DOHH2 (cell line): ENCODE data around the gene RNF44.

Experiments used
- H3F3A ChIP-seq: fragments of 200-600 bp; sonication (generic), shearing (Covaris generic); 2 replicates; pipeline ENCODE4 v1.6.0; 2016; ENCODE audit warnings: antibody characterized with exemption, mild to moderate bottlenecking; ENCODE audit not compliant: control insufficient read depth, insufficient read depth
- H3K27ac ChIP-seq: fragments of 200-600 bp; sonication (generic); 2 replicates; pipeline ENCODE4 v1.5.1; 2014; ENCODE audit warnings: low read depth, mild to moderate bottlenecking, low read length, moderate library complexity
- H3K27me3 ChIP-seq: fragments of 200-600 bp; sonication (generic); 2 replicates; pipeline ENCODE4 v1.6.1; 2014; ENCODE audit warnings: mild to moderate bottlenecking, low read length, mixed read lengths; ENCODE audit not compliant: control insufficient read depth
- H3K36me3 ChIP-seq: fragments of 200-600 bp; sonication (generic); 2 replicates; pipeline ENCODE4 v1.6.1; 2014; ENCODE audit warnings: mild to moderate bottlenecking, low read length, moderate library complexity, mixed read lengths; ENCODE audit not compliant: control insufficient read depth
- H3K4me1 ChIP-seq: fragments of 200-600 bp; sonication (generic); 2 replicates; pipeline ENCODE4 v1.6.1; 2014; ENCODE audit warnings: mild to moderate bottlenecking, low read length, mixed read lengths; ENCODE audit not compliant: control insufficient read depth
- H3K4me2 ChIP-seq: fragments of 200-600 bp; sonication (generic); 2 replicates; pipeline ENCODE4 v1.6.0; 2014; ENCODE audit warnings: mild to moderate bottlenecking, low read length, moderate library complexity
- H3K4me3 ChIP-seq: fragments of 200-600 bp; sonication (generic); 2 replicates; pipeline ENCODE4 v1.5.1; 2014; ENCODE audit warnings: mild to moderate bottlenecking, low read length, mixed read lengths
- H3K79me2 ChIP-seq: fragments of 200-600 bp; sonication (generic); 2 replicates; pipeline ENCODE4 v1.6.1; 2014; ENCODE audit warnings: mild to moderate bottlenecking, low read length, mixed read lengths; ENCODE audit not compliant: control insufficient read depth
- H3K9me2 ChIP-seq: fragments of 200-600 bp; sonication (generic); replicated peaks from 2 replicates; pipeline ENCODE4 v1.6.1; 2014; ENCODE audit warnings: mild to moderate bottlenecking, low read length, mixed read lengths; ENCODE audit not compliant: control insufficient read depth
- H3K9me3 ChIP-seq: fragments of 200-600 bp; sonication (generic); 2 replicates; pipeline ENCODE4 v1.6.1; 2014; ENCODE audit warnings: antibody characterized with exemption, low read length, mixed read lengths; ENCODE audit not compliant: control insufficient read depth, insufficient read depth
- H4K20me1 ChIP-seq: fragments of 200-600 bp; sonication (generic); 2 replicates; pipeline ENCODE4 v1.6.0; 2014; ENCODE audit warnings: low read depth, mild to moderate bottlenecking, antibody characterized with exemption, low read length, moderate library complexity; ENCODE audit not compliant: control insufficient read depth, insufficient read depth
- CTCF ChIP-seq: fragments of 200-600 bp; sonication (generic); IDR thresholded peaks from one replicate; pipeline ENCODE4 v1.5.1; 2014; ENCODE audit warnings: antibody characterized with exemption, mild to moderate bottlenecking, low read depth, low read length; ENCODE audit not compliant: poor library complexity, severe bottlenecking
- EZH2phosphoT487 ChIP-seq: fragments of 200-600 bp; sonication (generic); IDR thresholded peaks from 2 replicates; pipeline ENCODE4 v1.6.1; 2017; ENCODE audit warnings: borderline replicate concordance, mild to moderate bottlenecking, antibody characterized with exemption, low read length, moderate library complexity, mixed read lengths

Gene RNF44

GRCh38 chr5:176565760-176566288 is 28.6 kb upstream of the RNF44 start:
- no peaks in the 10 kb centered on the region for H3K9me3 ChIP-seq

GRCh38 chr5:176564002-176564401 is 26.8 kb upstream of the RNF44 start:
- no peak for TF ChIP-seq CTCF
- no peak for TF ChIP-seq EZH2phosphoT487
- Histone ChIP-seq H3K4me1 (no peaks in the 10 kb centered on the region), H3K27ac (no peak overlapping the region), H3K9me2 (no peaks in the 10 kb centered on the region), H3K4me3 (no peak overlapping the region), H3F3A (no peaks in the 10 kb centered on the region), H4K20me1 (no peaks in the 10 kb centered on the region), H3K4me2 (no peak overlapping the region), H3K27me3 (peaks cover 7% of the 10 kb centered on the region), H3K9me3 (no peaks in the 10 kb centered on the region), H3K79me2 (no peaks in the 10 kb centered on the region), H3K36me3 (no peaks in the 10 kb centered on the region)

More at GRCh38 chr5:176565760-176566288, 28.6 kb upstream of the RNF44 start:
- no peaks in the 10 kb centered on the region for H3K9me2 ChIP-seq
- no peak for TF ChIP-seq CTCF
- no peak for TF ChIP-seq EZH2phosphoT487
- H3K36me3 ChIP-seq: no peaks in the 10 kb centered on the region
- no peaks in the 10 kb centered on the region for H4K20me1 ChIP-seq
- H3K4me2 ChIP-seq: no peak overlapping the region
- H3K27ac ChIP-seq: no peak overlapping the region
- no peaks in the 10 kb centered on the region for H3F3A ChIP-seq
- peaks cover 6% of the 10 kb centered on the region for H3K27me3 ChIP-seq
- H3K79me2 ChIP-seq: no peaks in the 10 kb centered on the region
- no peaks in the 10 kb centered on the region for H3K4me1 ChIP-seq
- H3K4me3 ChIP-seq: no peak overlapping the region

- peaks cover 7% of the 10 kb centered on the region for H3K27me3 ChIP-seq
- H3K4me1 ChIP-seq: no peaks in the 10 kb centered on the region
- no peaks in the 10 kb centered on the region for H3K36me3 ChIP-seq
- no peaks in the 10 kb centered on the region for H3F3A ChIP-seq
- no peaks in the 10 kb centered on the region for H3K9me2 ChIP-seq
- no peak overlapping the region for H3K4me2 ChIP-seq
- no peaks in the 10 kb centered on the region for H3K9me3 ChIP-seq
- no peak overlapping the region for H3K27ac ChIP-seq
- TF ChIP-seq EZH2phosphoT487: no peak
- H3K4me3 ChIP-seq: no peak overlapping the region
- H3K79me2 ChIP-seq: no peaks in the 10 kb centered on the region
- no peaks in the 10 kb centered on the region for H4K20me1 ChIP-seq
Observed at GRCh38 chr5:176562189-176562588, 25.0 kb upstream of the RNF44 start.

GRCh38 chr5:176561259-176561658 is 24.1 kb upstream of the RNF44 start:
- Histone ChIP-seq H4K20me1 (no peaks in the 10 kb centered on the region), H3K9me3 (no peaks in the 10 kb centered on the region), H3K36me3 (no peaks in the 10 kb centered on the region), H3K27me3 (peaks cover 7% of the 10 kb centered on the region), H3K4me1 (no peaks in the 10 kb centered on the region), H3K4me2 (no peak overlapping the region), H3F3A (no peaks in the 10 kb centered on the region), H3K27ac (no peak overlapping the region), H3K4me3 (no peak overlapping the region), H3K79me2 (no peaks in the 10 kb centered on the region), H3K9me2 (no peaks in the 10 kb centered on the region)
- TF ChIP-seq CTCF (no peak), EZH2phosphoT487 (no peak)
